GM12878 (cell line): ENCODE measurements around the gene AURKA. TPM values are rescaled to one million over a fixed set of nuclear protein-coding genes. Genes with fewer than 3 reads are reported as not detected.
A peak's percentile ranks its signal among the peaks of the same experiment; 100 is the strongest.

Experiments used
- ATAC-seq: fragments of 200-7000 bp; cut with Tn5 transposase; 3 replicates; pipeline ENCODE4 v1.9.1; 2020; ENCODE audit warnings: mild to moderate bottlenecking, moderate library complexity
- BruUV-seq: library from RNA; stranded (reverse); fragments of 400-500 nt; replicated peaks from 2 replicates; lab custom pipeline; 2021; lab: Mats Ljungman, UMichigan
- CTCF ChIA-PET: fragments of 300-600 bp; sonication (Branson Sonifier 250); formaldehyde crosslinking; extraction: SDS; loops from one replicate; lab custom pipeline; 2021; ENCODE audit warnings: inconsistent platforms; lab: Yijun Ruan, JAX
- POLR2A ChIA-PET: fragments of 350-600 bp; formaldehyde crosslinking; extraction: SDS; loops from one replicate; lab custom pipeline; 2021; ENCODE audit warnings: inconsistent platforms; lab: Charles Lee
- RAD21 ChIA-PET: fragments of 300-600 bp; sonication (Branson Sonifier 250); formaldehyde crosslinking; loops from one replicate; lab custom pipeline; 2023; ENCODE audit warnings: antibody characterized with exemption; ENCODE audit not compliant: unreplicated experiment; lab: Charles Lee
- SMC1A ChIA-PET: fragments of 300-600 bp; sonication (Branson Sonifier 250); formaldehyde crosslinking; loops from one replicate; lab custom pipeline; 2023; ENCODE audit not compliant: unreplicated experiment, uncharacterized antibody; lab: Charles Lee
- DNase-seq: peaks from one replicate; pipeline ENCODE4 v3.0.0-alpha.2; 2011; ENCODE audit warnings: low read depth, low spot score
- FAIRE-seq: peaks from 3 replicates; lab custom pipeline; 2011; peaks lifted over from hg19 to GRCh38; lab: Jason Lieb, UNC
- H2AFZ ChIP-seq: 2 replicates; pipeline ENCODE4 v1.6.0; 2011; ENCODE audit warnings: low read depth, low read length, control low read depth; ENCODE audit not compliant: control insufficient read depth
- H3K27ac ChIP-seq: 2 replicates; pipeline ENCODE4 v1.5.1; 2011; ENCODE audit warnings: control low read depth; ENCODE audit not compliant: control insufficient read depth, insufficient read depth
- H3K27me3 ChIP-seq, 2 experiments: replicated peaks in 1 of 2; 2 replicates each; pipeline versions ENCODE4 v1.6.0 to v1.6.1; 2011; ENCODE audit warnings: low read length in 1 of 2; ENCODE audit not compliant: control insufficient read depth in 2 of 2, insufficient read depth in 2 of 2
- H3K36me3 ChIP-seq, 2 experiments: 2 replicates each; pipeline ENCODE4 v1.5.1; 2011; ENCODE audit warnings: low read length in 1 of 2; ENCODE audit not compliant: control insufficient read depth in 2 of 2, insufficient read depth in 2 of 2
- H3K4me1 ChIP-seq: 2 replicates; pipeline ENCODE4 v1.6.1; 2011; ENCODE audit warnings: mild to moderate bottlenecking, low read length, moderate library complexity, mixed read lengths; ENCODE audit not compliant: control insufficient read depth, insufficient read depth
- H3K4me2 ChIP-seq: 2 replicates; pipeline ENCODE4 v1.6.0; 2011; ENCODE audit warnings: control low read depth; ENCODE audit not compliant: control insufficient read depth, insufficient read depth
- H3K4me3 ChIP-seq: fragments of 200-600 bp; sonication (generic); 2 replicates; pipeline ENCODE4 v1.5.1; 2016
- H3K79me2 ChIP-seq: 2 replicates; pipeline ENCODE4 v1.6.0; 2011; ENCODE audit warnings: low read length; ENCODE audit not compliant: control insufficient read depth, insufficient read depth
- H3K9ac ChIP-seq: 2 replicates; pipeline ENCODE4 v1.8.0; 2011; ENCODE audit warnings: low read length, control low read depth, mixed read lengths; ENCODE audit not compliant: control insufficient read depth, insufficient read depth
- H3K9me3 ChIP-seq: replicated peaks from 3 replicates; pipeline ENCODE4 v1.5.1; 2011; ENCODE audit warnings: mild to moderate bottlenecking, low read length; ENCODE audit not compliant: control insufficient read depth, insufficient read depth
- H4K20me1 ChIP-seq: 2 replicates; pipeline ENCODE4 v1.6.0; 2011; ENCODE audit not compliant: control insufficient read depth, insufficient read depth
- ATF7 ChIP-seq: fragments of 450-650 bp; IDR thresholded peaks from 2 replicates; pipeline ENCODE4 v1.6.1; 2016; ENCODE audit warnings: low read depth, mild to moderate bottlenecking
- BHLHE40 ChIP-seq, 2 experiments: fragments of 450-650 bp in 1 of 2; IDR thresholded peaks; 2 replicates each; pipeline ENCODE4 v1.6.1; 2011 to 2017; ENCODE audit warnings: low read depth in 2 of 2, borderline replicate concordance in 1 of 2, improper control_type of control experiment in 1 of 2, low read length in 1 of 2, mild to moderate bottlenecking in 1 of 2
- CUX1 ChIP-seq: IDR thresholded peaks from 2 replicates; pipeline ENCODE4 v1.6.1; 2012; ENCODE audit warnings: improper control_type of control experiment, low read depth, low read length; ENCODE audit not compliant: insufficient replicate concordance
- FOS ChIP-seq: IDR thresholded peaks from 3 replicates; pipeline ENCODE4 v1.6.1; 2011; ENCODE audit warnings: borderline replicate concordance; ENCODE audit not compliant: insufficient read length; ENCODE audit errors: extremely low read depth
- MEF2B ChIP-seq: fragments of 450-650 bp; IDR thresholded peaks from 2 replicates; pipeline ENCODE4 v1.6.1; 2018; ENCODE audit warnings: mild to moderate bottlenecking, moderate library complexity; ENCODE audit not compliant: partially characterized antibody, poor library complexity, severe bottlenecking
- MYB ChIP-seq: fragments of 150-350 bp; IDR thresholded peaks from 2 replicates; pipeline ENCODE4 v1.6.1; 2014; ENCODE audit warnings: mild to moderate bottlenecking, low read depth, low read length, borderline replicate concordance
- NFYA ChIP-seq: IDR thresholded peaks from 2 replicates; pipeline ENCODE4 v1.6.1; 2011; ENCODE audit warnings: low read depth, mild to moderate bottlenecking, low read length, improper control_type of control experiment, borderline replicate concordance
- PAX8 ChIP-seq: fragments of 450-650 bp; IDR thresholded peaks from 2 replicates; pipeline ENCODE4 v1.6.1; 2017; ENCODE audit warnings: mild to moderate bottlenecking, moderate library complexity
- TCF12 ChIP-seq: IDR thresholded peaks from 2 replicates; pipeline ENCODE4 v1.6.1; 2011; ENCODE audit warnings: low read depth, mild to moderate bottlenecking, low read length
- WGBS: methylation state at CpG from one replicate; pipeline ENCODE4 v1.1.6; 2016; ENCODE audit warnings: low lambda C conversion rate; ENCODE audit not compliant: insufficient replicate concordance, insufficient coverage; ENCODE audit errors: missing lambda C conversion rate; 5-methylcytosine and 5-hydroxymethylcytosine counted together
- in situ Hi-C: fragments of 300-500 bp; cut with MboI; formaldehyde crosslinking; loops from 9 replicates; pipeline ENCODE4 v1.14.3; 2018; ENCODE audit warnings: mixed read lengths
- intact Hi-C: fragments of 100-400 bp; cut with micrococcal nuclease; formaldehyde crosslinking; loops from one replicate; pipeline ENCODE4 v1.14.2; 2022; ENCODE audit not compliant: unreplicated experiment
- polyA plus RNA-seq, 11 experiments: library from polyadenylated mRNA; depleted of rRNA in 4 of 11; unstranded in 6 of 11; stranded (reverse) in 5 of 11; fragments of >200 nt; fragmentation: Nextera tagmentation in 4 of 11; fragmentation: Illumina TruSeq in 1 of 11; extraction: Ambion mirVana in 4 of 11; extraction: Trizol in 1 of 11; gene quantifications; 1 replicate in 1 of 11; 2 replicates in 10 of 11; pipeline versions ENCODE4 v1.2.1 to v1.2.3, GENCODE V29; 2011 to 2016; ENCODE audit warnings: inconsistent platforms in 2 of 11, missing spikeins in 2 of 11, low read depth in 1 of 11
- total RNA-seq, 4 experiments: library from RNA; depleted of rRNA in 3 of 4; stranded (reverse); fragments of >200 nt in 3 of 4; fragmentation: Illumina TruSeq in 1 of 4; extraction: Trizol in 1 of 4; gene quantifications; 2 replicates each; pipeline versions ENCODE4 v1.2.1 to v1.2.3, GENCODE V29; 2013 to 2021

Gene AURKA
- total and polyA plus RNA-seq, 10 of the 15 experiments (the other 5 are each of a cell fraction or from before 2014, with no cell fraction given) = 57.3 to 122 (median 73.4) TPM

- Histone ChIP-seq H3K27me3 (no peaks in the 10 kb centered on the region), H3K9ac (no peak overlapping the region), H3K27ac (no peak overlapping the region), H3K4me1 (peaks cover 20% of the 10 kb centered on the region), H3K4me3 (no peak overlapping the region), H3K4me2 (peak overlapping the region; percentile 4; the same call in 1 of the 2 replicates), H3K36me3 (no peaks in the 10 kb centered on the region), H2AFZ (no peak overlapping the region), H4K20me1 (no peaks in the 10 kb centered on the region), H3K9me3 (no peaks in the 10 kb centered on the region), H3K79me2 (no peaks in the 10 kb centered on the region)
- TF ChIP-seq BHLHE40 (IDR thresholded peaks at IDR 0.05; ENCODE audit: borderline replicate concordance in 1 of 2, low read depth in 2 of 2, low read length in 1 of 2) = no peak
- TF ChIP-seq MYB = no peak
- TF ChIP-seq TCF12 = no peak
- no peak for TF ChIP-seq CUX1
- TF ChIP-seq MEF2B = no peak
- no peak for TF ChIP-seq FOS
- TF ChIP-seq NFYA = no peak
- TF ChIP-seq PAX8 = no peak
- TF ChIP-seq ATF7 = no peak
- ChIA-PET SMC1A (interaction anchor here (1.1 to 1.8 kb wide), 4 partner anchors 9 to 15 kb away, joined by 3 to 5 read pairs (median 4); no protein-coding TSS in a partner anchor), POLR2A (interaction anchor here (1.4 to 2.1 kb wide), 2 partner anchors 15 kb away, joined by 3 to 11 read pairs; no protein-coding TSS in a partner anchor), RAD21 (interaction anchor here (1.1 kb wide), 1 partner anchor 14 kb away, joined by 3 read pairs; no protein-coding TSS in a partner anchor), CTCF (interaction anchor here (0.5 to 1.3 kb wide), 2 partner anchors 13 to 75 kb away, joined by 3 read pairs; no protein-coding TSS in a partner anchor)
- intact Hi-C loops = no loop called here
- FAIRE-seq (no peak), ATAC-seq (peak; percentile 14; the same call in 2 of the 3 replicates), DNase-seq (no peak)
- BruUV-seq = no TSS peak
- in situ Hi-C loops = no loop called here
- 50% methylated on average over 5 of the region's 5 CpGs for WGBS
Observed at GRCh38 chr20:56439771-56440291, 47.8 kb upstream of the AURKA start.
